Testis (tissue), 3 donors: ENCODE measurements around the gene LIMK2. TPM values are rescaled to one million over a fixed set of nuclear protein-coding genes. Genes with fewer than 3 reads are reported as not detected.

Experiments used
- DNase-seq: peaks from one replicate; pipeline ENCODE4 v3.0.0-alpha.2; 2019
- H3K27ac ChIP-seq, 2 donors: fragments of 200-600 bp; sonication (generic); one replicate each; pipeline ENCODE4 v1.5.1; 2019
- H3K27me3 ChIP-seq: fragments of 200-600 bp; sonication (generic); one replicate; pipeline ENCODE4 v1.5.1; 2019
- H3K36me3 ChIP-seq: fragments of 200-600 bp; sonication (generic); one replicate; pipeline ENCODE4 v1.5.1; 2017; ENCODE audit warnings: low read depth; ENCODE audit errors: missing control alignments
- H3K4me1 ChIP-seq: fragments of 200-600 bp; sonication (generic); one replicate; pipeline ENCODE4 v1.5.1; 2019
- H3K4me3 ChIP-seq, 2 donors: fragments of 200-600 bp; sonication (generic); one replicate each; pipeline ENCODE4 v1.5.1; 2017 to 2019
- H3K9me3 ChIP-seq: fragments of 200-600 bp; sonication (generic); one replicate; pipeline ENCODE4 v1.5.1; 2017
- CTCF ChIP-seq, 3 experiments: fragments of 450-650 bp in 2 of 3; fragments of 200-600 bp in 1 of 3; sonication (generic) in 1 of 3; IDR thresholded peaks; one replicate each; pipeline ENCODE4 v1.5.1; 2016 to 2019; ENCODE audit warnings: antibody characterized with exemption in 3 of 3, mild to moderate bottlenecking in 2 of 3, moderate library complexity in 1 of 3
- POLR2A ChIP-seq: fragments of 450-650 bp; IDR thresholded peaks from one replicate; pipeline ENCODE4 v1.6.1; 2017; ENCODE audit warnings: antibody characterized with exemption, mild to moderate bottlenecking, moderate library complexity
- WGBS, 2 donors: methylation state at CpG; one replicate each; pipeline ENCODE4 v1.1.5; 2018; 5-methylcytosine and 5-hydroxymethylcytosine counted together
- intact Hi-C: fragments of 100-400 bp; cut with DNase I; formaldehyde crosslinking; loops from one replicate; pipeline ENCODE4 v1.15.1; 2023; ENCODE audit warnings: low total_unique reads
- polyA plus RNA-seq: library from polyadenylated mRNA; stranded (reverse); fragments of 350-450 nt; fragmentation: Illumina TruSeq; extraction: RNeasy Lipid Tissue Mini Kit (QIAGEN cat#74804); gene quantifications from one replicate; pipeline ENCODE4 v1.2.3, GENCODE V29; 2014; ENCODE audit warnings: low read depth, low replicate concordance; ENCODE audit not compliant: insufficient read depth
- total RNA-seq, 2 donors: library from RNA; depleted of rRNA; stranded (reverse); fragments of >200 nt; gene quantifications; one replicate each; pipeline ENCODE4 v1.2.3, GENCODE V29; 2016

Gene LIMK2
- total and polyA plus RNA-seq, 3 donors from 2014 or later, result 51.7 to 101 (median 94.0) TPM

- Histone ChIP-seq H3K4me3 (no peak overlapping the region), H3K36me3 (no peaks in the 10 kb centered on the region), H3K9me3 (no peaks in the 10 kb centered on the region), H3K4me1 (no peaks in the 10 kb centered on the region), H3K27me3 (no peaks in the 10 kb centered on the region), H3K27ac (no peak overlapping the region)
- no peak for DNase-seq
- 92 to 100% methylated on average over 6 of the region's 6 CpGs for WGBS, 2 donors
- intact Hi-C loops, result no loop called here
- TF ChIP-seq POLR2A (no peak), CTCF (IDR thresholded peaks at IDR 0.05) (no peak)
Measured at GRCh38 chr22:31177420-31178162, 34.5 kb upstream of the LIMK2 start.

GRCh38 chr22:31178859-31179258 lies 33.2 kb upstream of the LIMK2 start:
- Histone ChIP-seq H3K4me3 (no peak overlapping the region), H3K36me3 (no peaks in the 10 kb centered on the region), H3K27ac (no peak overlapping the region), H3K4me1 (no peaks in the 10 kb centered on the region), H3K27me3 (no peaks in the 10 kb centered on the region), H3K9me3 (no peaks in the 10 kb centered on the region)
- TF ChIP-seq CTCF (IDR thresholded peaks at IDR 0.05), result no peak
- no peak for DNase-seq
- intact Hi-C loops, result no loop called here
- WGBS, 2 donors, result 91 to 95% methylated on average over 2 of the region's 2 CpGs

- no peaks in the 10 kb centered on the region for H3K27me3 ChIP-seq
- H3K9me3 ChIP-seq, result no peaks in the 10 kb centered on the region
- TF ChIP-seq POLR2A, result no peak
- TF ChIP-seq CTCF (IDR thresholded peaks at IDR 0.05), result no peak
- H3K4me1 ChIP-seq, result no peaks in the 10 kb centered on the region
- H3K27ac ChIP-seq, result no peak overlapping the region
- no peak for DNase-seq
- no peak overlapping the region for H3K4me3 ChIP-seq
- intact Hi-C loops, result no loop called here
- WGBS, 2 donors, result 54% methylated on average over 1 of the region's 1 CpG; no CpG with 5 or more reads in 1 of the 2 donors
- no peaks in the 10 kb centered on the region for H3K36me3 ChIP-seq
Measured at GRCh38 chr22:31179345-31179744, 32.8 kb upstream of the LIMK2 start.

- Histone ChIP-seq H3K4me1 (no peaks in the 10 kb centered on the region), H3K36me3 (no peaks in the 10 kb centered on the region), H3K27me3 (no peaks in the 10 kb centered on the region), H3K4me3 (no peak overlapping the region), H3K27ac (no peak overlapping the region), H3K9me3 (no peaks in the 10 kb centered on the region)
- TF ChIP-seq CTCF (IDR thresholded peaks at IDR 0.05) (no peak), POLR2A (no peak)
- 90 to 93% methylated on average over 2 to 28 of the region's 30 CpGs for WGBS, 2 donors
- DNase-seq, result no peak
- intact Hi-C loops, result no loop called here
Measured at GRCh38 chr22:31184015-31184414, 28.1 kb upstream of the LIMK2 start.

GRCh38 chr22:31185056-31185455 lies 27.0 kb upstream of the LIMK2 start:
- no peak for TF ChIP-seq POLR2A
- 91 to 96% methylated on average over 5 of the region's 5 CpGs for WGBS, 2 donors

More at GRCh38 chr22:31185056-31185455, 27.0 kb upstream of the LIMK2 start:
- DNase-seq, result no peak
- Histone ChIP-seq H3K36me3 (no peaks in the 10 kb centered on the region), H3K27ac (no peak overlapping the region), H3K9me3 (no peaks in the 10 kb centered on the region), H3K27me3 (no peaks in the 10 kb centered on the region), H3K4me3 (no peak overlapping the region), H3K4me1 (no peaks in the 10 kb centered on the region)
- intact Hi-C loops, result no loop called here
